Measurements from ENCODE around the gene PXMP4.

Gene PXMP4

DNA sequence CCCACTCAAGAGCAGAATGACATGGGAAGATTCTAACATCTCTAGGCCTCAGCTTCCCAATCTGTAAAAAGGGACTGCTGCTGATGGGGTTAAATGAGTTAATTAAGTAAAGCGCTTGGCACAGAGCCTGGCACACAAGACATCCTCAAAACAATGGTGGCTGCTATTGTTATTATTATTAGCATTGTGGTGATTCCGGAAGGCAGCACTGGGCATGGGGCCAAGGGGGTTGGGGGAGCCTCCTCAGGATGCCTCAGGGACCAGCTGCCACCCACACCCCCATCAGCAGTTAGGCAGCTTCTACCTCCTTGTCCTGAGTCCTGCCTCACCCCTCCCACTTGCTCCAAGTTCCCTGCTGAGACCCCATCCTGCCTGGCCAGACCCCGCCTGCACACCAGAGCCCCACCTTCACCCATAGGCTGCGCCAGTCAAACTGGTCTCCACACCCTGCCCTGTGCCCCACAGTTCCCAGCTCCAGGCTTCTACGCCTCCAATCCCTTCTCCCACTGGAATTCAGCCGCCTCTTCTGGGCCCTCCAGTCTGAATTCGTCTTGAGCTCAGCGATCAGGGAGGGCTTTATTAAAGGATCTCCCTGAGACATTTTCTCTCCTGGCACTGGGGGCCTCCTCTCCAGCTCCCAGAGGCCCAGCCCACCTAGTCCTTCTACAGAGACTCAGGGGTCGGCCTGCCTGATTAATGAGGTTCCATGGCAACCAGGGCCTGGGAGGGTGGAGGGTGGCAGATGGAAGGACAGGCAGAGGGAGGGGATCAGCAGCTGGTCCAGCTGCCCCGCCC is 35.4 kb downstream of the PXMP4 start:
- DNase-seq (ENCODE audit: low read depth): peak; percentile 43
- peak overlapping the region; percentile 54 for H3K4me3 ChIP-seq (ENCODE audit: low read depth, low read length)
- TF ChIP-seq, protein P1, sequence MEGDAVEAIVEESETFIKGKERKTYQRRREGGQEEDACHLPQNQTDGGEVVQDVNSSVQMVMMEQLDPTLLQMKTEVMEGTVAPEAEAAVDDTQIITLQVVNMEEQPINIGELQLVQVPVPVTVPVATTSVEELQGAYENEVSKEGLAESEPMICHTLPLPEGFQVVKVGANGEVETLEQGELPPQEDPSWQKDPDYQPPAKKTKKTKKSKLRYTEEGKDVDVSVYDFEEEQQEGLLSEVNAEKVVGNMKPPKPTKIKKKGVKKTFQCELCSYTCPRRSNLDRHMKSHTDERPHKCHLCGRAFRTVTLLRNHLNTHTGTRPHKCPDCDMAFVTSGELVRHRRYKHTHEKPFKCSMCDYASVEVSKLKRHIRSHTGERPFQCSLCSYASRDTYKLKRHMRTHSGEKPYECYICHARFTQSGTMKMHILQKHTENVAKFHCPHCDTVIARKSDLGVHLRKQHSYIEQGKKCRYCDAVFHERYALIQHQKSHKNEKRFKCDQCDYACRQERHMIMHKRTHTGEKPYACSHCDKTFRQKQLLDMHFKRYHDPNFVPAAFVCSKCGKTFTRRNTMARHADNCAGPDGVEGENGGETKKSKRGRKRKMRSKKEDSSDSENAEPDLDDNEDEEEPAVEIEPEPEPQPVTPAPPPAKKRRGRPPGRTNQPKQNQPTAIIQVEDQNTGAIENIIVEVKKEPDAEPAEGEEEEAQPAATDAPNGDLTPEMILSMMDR (IDR thresholded peaks at IDR 0.05; ENCODE audit: insufficient read depth, low read depth, low read length, missing control alignments): no peak

GRCh38 chr20:33681728-33682353 is 38.3 kb downstream of the PXMP4 start:
- no peak for DNase-seq (ENCODE audit: low read depth)
- no peak overlapping the region for H3K4me3 ChIP-seq (ENCODE audit: low read depth, low read length)
- TF ChIP-seq, protein P1 (IDR thresholded peaks at IDR 0.05; ENCODE audit: insufficient read depth, low read depth, low read length, missing control alignments): no peak

- H3K4me3 ChIP-seq (ENCODE audit: low read depth, low read length): no peak overlapping the region
- TF ChIP-seq, protein P1 (IDR thresholded peaks at IDR 0.05; ENCODE audit: insufficient read depth, low read depth, low read length, missing control alignments): no peak
- no peak for DNase-seq (ENCODE audit: low read depth)
These were observed 38.8 kb downstream of the PXMP4 start for GRCh38 chr20:33681288-33681687.

DNA sequence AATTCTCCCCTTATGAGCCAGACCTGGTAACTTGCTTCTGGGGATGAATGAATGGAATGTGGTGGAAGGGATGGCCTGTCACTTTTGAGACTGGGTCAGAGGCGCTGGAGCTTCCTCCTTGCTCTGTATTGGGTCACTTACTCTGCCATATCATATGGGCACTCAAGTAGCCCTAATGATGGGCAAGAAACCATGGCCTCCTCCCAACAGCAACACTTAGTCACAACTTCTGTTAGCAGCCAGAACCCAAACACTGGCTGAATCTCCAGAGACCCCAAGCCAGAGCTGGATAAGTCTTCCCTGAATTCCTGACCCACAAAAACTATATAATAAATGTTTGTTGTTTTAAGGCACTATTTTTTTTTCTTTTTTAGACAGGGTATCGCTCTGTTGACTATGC is 39.4 kb downstream of the PXMP4 start:
- no peak for DNase-seq (ENCODE audit: low read depth)
- TF ChIP-seq, protein P1 (IDR thresholded peaks at IDR 0.05; ENCODE audit: insufficient read depth, low read depth, low read length, missing control alignments): no peak
- no peak overlapping the region for H3K4me3 ChIP-seq (ENCODE audit: low read depth, low read length)

DNA sequence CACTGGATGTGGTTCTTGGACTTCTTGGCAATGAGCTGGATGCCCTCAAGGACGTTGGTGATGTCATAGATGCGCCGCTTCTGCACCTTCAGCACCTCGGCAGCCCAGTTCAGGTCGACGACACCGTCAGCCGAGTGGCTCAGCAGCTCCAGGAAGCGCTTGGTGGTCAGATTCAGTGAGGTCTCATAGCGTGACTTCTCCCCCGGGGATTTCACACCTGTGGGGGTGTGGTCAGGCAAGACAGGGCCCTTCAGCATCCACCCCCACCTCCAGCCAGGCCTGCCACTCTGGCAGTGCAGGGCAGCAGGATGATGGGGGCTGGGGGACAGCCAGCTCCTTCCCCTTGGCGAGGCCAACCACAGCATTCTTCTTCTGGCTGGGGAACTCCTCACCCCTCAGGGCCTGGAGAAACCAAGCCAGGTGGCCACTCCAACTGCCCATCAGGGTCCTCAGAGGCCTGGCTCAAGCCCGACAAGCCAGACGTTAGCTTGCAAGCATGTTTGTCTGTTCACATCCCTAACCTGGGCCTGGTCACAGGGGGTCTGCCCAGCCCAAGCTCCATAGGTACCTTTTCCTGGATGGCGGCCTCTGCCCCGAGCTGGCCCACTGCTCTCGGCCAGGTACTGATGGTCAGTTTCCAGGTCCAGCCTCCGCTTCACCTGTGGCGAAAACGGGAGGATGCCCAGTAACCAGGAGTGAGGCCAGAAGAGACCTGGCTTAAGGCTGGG is 40.2 kb downstream of the PXMP4 start:
- peak; percentile 78 for DNase-seq (ENCODE audit: low read depth)
- no peak overlapping the region for H3K4me3 ChIP-seq (ENCODE audit: low read depth, low read length)
- TF ChIP-seq, protein P1 (IDR thresholded peaks at IDR 0.05; ENCODE audit: insufficient read depth, low read depth, low read length, missing control alignments): no peak

- DNase-seq (ENCODE audit: low read depth): no peak
- TF ChIP-seq, protein P1 (IDR thresholded peaks at IDR 0.05; ENCODE audit: insufficient read depth, low read depth, low read length, missing control alignments): no peak
These were observed 42.0 kb downstream of the PXMP4 start for GRCh38 chr20:33677991-33678702.

More at GRCh38 chr20:33677991-33678702, 42.0 kb downstream of the PXMP4 start:
- H3K4me3 ChIP-seq (ENCODE audit: low read depth, low read length): no peak overlapping the region

All from GM12865 (cell line).